GM12891 (cell line): ENCODE data around the gene INPP5F.

ENCODE experiments used
- DNase-seq: peaks from one replicate; pipeline ENCODE4 v3.0.0; 2011; ENCODE audit warnings: low spot score; ENCODE audit not compliant: insufficient read length
- FAIRE-seq: peaks from 2 replicates; lab custom pipeline; 2011; peaks lifted over from hg19 to GRCh38; lab: Jason Lieb, UNC
- PAX5 ChIP-seq: IDR thresholded peaks from 2 replicates; pipeline ENCODE4 v1.6.1; 2011; ENCODE audit warnings: low read length, moderate library complexity, mild to moderate bottlenecking; ENCODE audit not compliant: insufficient read depth, severe bottlenecking
- POLR2A ChIP-seq: IDR thresholded peaks from 2 replicates; pipeline ENCODE4 v1.6.1; 2011; ENCODE audit warnings: low read depth, low read length, control low read depth
- POLR2AphosphoS5 ChIP-seq: IDR thresholded peaks from 2 replicates; pipeline ENCODE4 v1.6.1; 2011; ENCODE audit warnings: low read depth, low read length, control low read depth
- POU2F2 ChIP-seq: IDR thresholded peaks from 2 replicates; pipeline ENCODE4 v1.6.1; 2011; ENCODE audit warnings: low read depth, mild to moderate bottlenecking, control low read depth, low read length, moderate library complexity
- SPI1 ChIP-seq: IDR thresholded peaks from 2 replicates; pipeline ENCODE4 v1.6.1; 2011; ENCODE audit warnings: low read depth, low read length, control low read depth
- TAF1 ChIP-seq: IDR thresholded peaks from 2 replicates; pipeline ENCODE4 v1.6.1; 2011; ENCODE audit warnings: low read depth, low read length, control low read depth

The INPP5F gene

GRCh38 chr10:119737823-119738222 is 12.0 kb downstream of the INPP5F start:
- TF ChIP-seq TAF1 (no peak), PAX5 (no peak), SPI1 (no peak), POLR2A (no peak), POU2F2 (no peak)
- no peak for DNase-seq
- no peak for FAIRE-seq

DNA sequence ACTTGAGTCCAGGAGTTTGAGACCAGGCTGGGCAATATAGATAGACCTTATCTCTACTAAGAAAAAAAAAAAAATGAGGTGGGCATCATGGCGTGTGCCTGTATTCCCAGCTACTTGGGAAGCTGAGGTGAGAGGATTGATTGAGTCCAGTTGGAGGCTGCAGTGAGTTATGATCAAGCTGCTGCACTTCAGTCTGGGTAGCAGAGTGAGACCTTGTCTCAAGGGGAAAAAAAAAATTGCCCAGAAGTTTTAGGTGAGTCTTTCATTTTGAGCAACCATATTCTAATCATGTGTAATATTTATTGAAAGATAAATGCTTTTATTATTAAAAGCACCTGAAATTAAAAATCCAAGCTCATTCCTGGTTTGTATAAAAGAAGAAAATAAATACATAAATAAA is 13.1 kb downstream of the INPP5F start:
- FAIRE-seq (no peak), DNase-seq (no peak)
- TF ChIP-seq POLR2AphosphoS5, result no peak
- no peak for TF ChIP-seq PAX5
- TF ChIP-seq POU2F2, result no peak
- TF ChIP-seq SPI1, result no peak
- TF ChIP-seq TAF1, result no peak
- no peak for TF ChIP-seq POLR2A

DNA sequence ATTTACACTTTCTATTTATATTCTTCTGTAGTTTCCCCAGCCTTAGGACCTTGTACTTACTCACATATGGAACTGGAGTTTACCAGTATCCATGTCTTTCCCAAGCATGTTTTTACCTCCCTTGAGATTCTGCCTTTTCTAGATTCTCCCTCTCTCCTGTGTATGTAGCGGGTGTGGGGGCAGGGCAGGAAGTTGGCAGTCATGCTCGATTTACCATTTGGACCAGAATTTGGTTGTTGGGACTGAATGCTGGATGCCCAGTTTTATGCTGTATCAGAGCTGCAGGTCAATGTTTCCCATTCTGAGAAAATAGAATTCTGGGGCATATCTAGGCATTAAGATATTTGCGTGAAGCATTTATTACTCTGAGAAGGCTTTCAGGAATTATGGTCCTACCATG is 14.2 kb downstream of the INPP5F start:
- FAIRE-seq (no peak), DNase-seq (no peak)
- TF ChIP-seq PAX5, result no peak

DNA sequence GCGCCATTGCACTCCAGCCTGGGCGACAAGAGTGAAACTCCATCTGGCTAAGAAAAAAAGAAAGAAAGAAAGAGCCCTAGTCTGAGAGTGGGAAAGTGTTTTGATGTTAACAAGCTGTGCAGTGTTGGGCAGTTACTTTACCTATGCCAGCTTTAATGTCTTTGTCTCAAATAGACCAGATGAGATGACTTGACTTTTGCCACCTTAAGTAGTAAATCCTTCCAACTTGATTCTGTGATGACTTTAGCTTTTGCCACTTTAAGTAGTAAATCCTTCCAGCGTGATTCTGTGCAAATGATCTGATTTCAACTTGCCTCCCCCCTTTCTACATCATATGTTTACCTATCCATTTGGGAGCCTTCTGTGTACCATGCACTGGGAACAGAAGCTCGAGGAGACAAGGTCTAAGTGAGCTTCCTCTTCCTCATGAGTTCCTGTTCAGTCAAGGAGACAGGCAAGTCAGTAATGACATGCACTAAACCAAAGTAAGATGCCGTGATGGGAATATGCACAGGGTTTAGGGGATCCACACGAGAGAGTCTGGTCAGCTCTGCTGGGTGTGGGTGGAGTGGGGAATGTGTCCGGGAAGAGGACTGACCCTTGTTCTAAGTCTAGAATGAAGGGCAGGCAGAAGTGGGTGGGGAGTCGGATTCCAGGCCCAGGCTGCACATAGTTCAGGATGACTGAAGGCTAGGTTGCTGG is 17.2 kb downstream of the INPP5F start:
- FAIRE-seq, result peak; percentile 31
- no peak for DNase-seq
- TF ChIP-seq SPI1, result no peak
- no peak for TF ChIP-seq PAX5
- TF ChIP-seq TAF1, result no peak
- TF ChIP-seq POLR2AphosphoS5, result no peak
- no peak for TF ChIP-seq POU2F2
- no peak for TF ChIP-seq POLR2A

- no peak for TF ChIP-seq PAX5
- TF ChIP-seq POLR2A, result no peak
- no peak for TF ChIP-seq TAF1
- no peak for DNase-seq
- FAIRE-seq, result no peak
These were observed 22.1 kb downstream of the INPP5F start for GRCh38 chr10:119747940-119748339.

- FAIRE-seq, result no peak
- no peak for DNase-seq
These were observed 23.0 kb downstream of the INPP5F start for GRCh38 chr10:119748871-119749270.

DNA sequence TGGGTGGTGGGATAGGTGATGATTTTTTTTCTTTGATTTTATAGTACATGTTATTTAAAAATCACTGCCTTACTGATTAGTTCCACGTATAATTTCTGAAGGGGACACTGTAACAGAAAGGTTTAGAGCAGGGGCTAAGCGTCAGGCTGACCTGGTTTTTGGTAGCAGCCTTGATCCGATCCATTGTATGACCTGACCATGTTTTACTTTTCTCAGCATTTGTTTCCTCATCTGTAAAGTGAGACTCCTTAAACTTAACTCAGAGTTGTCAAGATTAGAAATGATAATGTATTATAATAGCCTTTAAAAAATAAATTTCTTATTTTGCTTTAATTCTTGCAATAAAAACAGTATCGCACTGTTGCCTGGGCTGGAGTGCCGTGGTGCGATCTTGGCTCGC is 23.6 kb downstream of the INPP5F start:
- DNase-seq (no peak), FAIRE-seq (no peak)
- TF ChIP-seq POLR2AphosphoS5, result no peak
- no peak for TF ChIP-seq POLR2A
- TF ChIP-seq SPI1, result no peak
- TF ChIP-seq PAX5, result no peak
- TF ChIP-seq POU2F2, result no peak
- no peak for TF ChIP-seq TAF1

More at GRCh38 chr10:119748871-119749270, 23.0 kb downstream of the INPP5F start:
- TF ChIP-seq TAF1 (no peak), SPI1 (no peak), PAX5 (no peak), POLR2AphosphoS5 (no peak; the same call in 1 of the 2 replicates), POU2F2 (no peak), POLR2A (no peak)

DNA sequence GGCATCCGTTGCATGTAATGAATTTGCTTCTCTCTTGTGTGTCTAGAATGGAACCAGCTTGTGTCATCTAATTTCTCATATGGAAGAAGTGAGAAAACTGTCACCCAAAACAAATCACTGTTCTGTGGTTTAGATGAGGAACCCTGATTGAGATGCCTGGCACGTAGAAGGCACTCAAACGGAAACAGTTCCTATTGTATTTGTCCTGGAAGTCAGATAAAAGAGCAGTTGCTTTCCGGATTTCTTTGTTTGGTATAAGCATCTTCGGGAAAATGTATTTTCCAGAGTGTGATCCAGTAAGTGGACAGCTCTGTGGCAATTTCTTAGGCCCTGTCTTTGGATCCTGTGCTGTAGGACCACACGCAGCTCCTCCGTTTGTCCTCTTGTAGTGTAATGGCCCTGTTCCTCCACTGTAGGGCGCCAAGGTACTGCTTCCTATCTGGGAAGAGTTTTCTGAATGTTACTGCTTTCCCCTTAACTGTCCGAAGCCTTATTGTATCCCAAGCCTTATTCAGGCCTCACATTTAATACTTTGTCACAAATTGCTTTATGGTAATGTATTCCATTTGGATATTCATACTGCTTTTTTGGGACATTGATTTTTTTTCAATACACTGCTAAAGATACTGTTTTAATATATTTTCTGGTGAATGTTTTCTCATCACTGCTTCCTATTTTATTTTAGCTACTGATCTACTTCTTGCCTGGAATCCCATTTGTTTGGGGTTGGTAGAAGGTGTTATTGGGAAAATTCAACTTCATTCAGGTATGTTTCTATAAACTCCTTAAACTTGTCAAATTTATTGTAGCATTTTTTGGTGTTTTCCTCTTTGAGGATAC is 24.8 kb downstream of the INPP5F start:
- peak; percentile 95 for FAIRE-seq
- TF ChIP-seq POU2F2 (no peak), SPI1 (peak; percentile 58)
- DNase-seq, result no peak

- no peak for TF ChIP-seq SPI1
- no peak for TF ChIP-seq POU2F2
- TF ChIP-seq PAX5, result no peak
- no peak for TF ChIP-seq POLR2A
- TF ChIP-seq POLR2AphosphoS5, result no peak
- TF ChIP-seq TAF1, result no peak
- no peak for DNase-seq
- no peak for FAIRE-seq
These were observed 27.5 kb downstream of the INPP5F start for GRCh38 chr10:119753309-119753708.

DNA sequence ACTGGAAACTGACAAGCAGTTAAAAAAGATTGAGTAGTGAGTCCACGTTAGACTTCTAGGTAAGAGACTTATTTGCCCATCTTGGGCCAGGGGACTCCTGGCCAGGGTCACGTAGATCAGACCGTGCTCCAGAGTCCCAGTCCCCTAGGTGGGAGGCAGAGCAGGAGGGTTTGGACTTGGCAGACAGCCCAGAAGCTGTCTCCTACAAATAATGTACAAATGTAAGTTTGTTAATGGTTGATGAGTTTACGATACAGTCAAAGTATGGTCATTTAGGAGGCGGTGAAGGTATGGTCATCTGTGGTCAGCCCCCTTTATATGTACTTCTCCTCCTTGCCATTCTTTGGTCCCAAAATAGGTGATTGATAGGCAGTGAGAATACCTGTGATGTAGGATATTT is 28.2 kb downstream of the INPP5F start:
- FAIRE-seq, result no peak
- no peak for DNase-seq
- TF ChIP-seq POLR2A (no peak), POU2F2 (no peak), POLR2AphosphoS5 (no peak), SPI1 (no peak), TAF1 (no peak), PAX5 (no peak)
